Measurements from ENCODE around the gene CADM1. TPM values are rescaled to one million over a fixed set of nuclear protein-coding genes. Genes with fewer than 3 reads are reported as not detected.

Gene CADM1
- total RNA-seq, 2 donors from 2014 or later: 1.4 to 6.1 TPM

DNA sequence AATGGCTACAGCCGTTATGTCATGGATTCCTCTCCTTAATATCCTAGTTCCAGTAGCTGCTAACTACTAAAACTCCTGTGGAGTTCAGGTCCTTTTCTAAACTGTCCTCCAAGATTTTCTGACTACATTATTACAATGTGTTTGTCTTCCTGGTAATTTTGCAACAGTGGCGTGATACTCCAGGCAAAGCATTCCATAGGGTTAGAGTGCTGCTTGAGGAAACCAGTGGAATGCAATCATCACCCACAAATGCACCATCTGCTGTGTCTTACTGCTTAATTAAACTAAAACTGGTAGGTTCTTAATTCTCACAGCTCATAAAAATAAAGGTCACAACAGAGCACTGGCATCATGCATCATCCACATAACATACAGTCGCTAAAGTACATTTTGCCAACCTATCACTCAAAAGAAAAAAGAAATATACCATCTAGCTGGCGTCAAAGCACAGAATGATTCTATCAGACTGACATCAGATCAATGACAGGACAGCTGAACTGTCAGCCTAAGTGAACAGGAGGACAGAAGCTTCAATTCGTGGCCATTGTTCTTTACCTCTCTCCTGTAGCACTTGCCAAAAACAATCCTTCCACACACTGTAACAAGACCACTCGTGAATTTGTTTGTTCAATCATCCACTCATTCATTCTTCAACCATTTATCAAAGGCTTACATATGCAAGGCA is 182.5 kb downstream of the CADM1 start:
- H3K27ac ChIP-seq: no peak overlapping the region
- DNase-seq (ENCODE audit: low spot score) (no peak), ATAC-seq (ENCODE audit: insufficient number of reproducible peaks, low FRiP score, low read depth) (no peak)
- TF ChIP-seq, protein P1, sequence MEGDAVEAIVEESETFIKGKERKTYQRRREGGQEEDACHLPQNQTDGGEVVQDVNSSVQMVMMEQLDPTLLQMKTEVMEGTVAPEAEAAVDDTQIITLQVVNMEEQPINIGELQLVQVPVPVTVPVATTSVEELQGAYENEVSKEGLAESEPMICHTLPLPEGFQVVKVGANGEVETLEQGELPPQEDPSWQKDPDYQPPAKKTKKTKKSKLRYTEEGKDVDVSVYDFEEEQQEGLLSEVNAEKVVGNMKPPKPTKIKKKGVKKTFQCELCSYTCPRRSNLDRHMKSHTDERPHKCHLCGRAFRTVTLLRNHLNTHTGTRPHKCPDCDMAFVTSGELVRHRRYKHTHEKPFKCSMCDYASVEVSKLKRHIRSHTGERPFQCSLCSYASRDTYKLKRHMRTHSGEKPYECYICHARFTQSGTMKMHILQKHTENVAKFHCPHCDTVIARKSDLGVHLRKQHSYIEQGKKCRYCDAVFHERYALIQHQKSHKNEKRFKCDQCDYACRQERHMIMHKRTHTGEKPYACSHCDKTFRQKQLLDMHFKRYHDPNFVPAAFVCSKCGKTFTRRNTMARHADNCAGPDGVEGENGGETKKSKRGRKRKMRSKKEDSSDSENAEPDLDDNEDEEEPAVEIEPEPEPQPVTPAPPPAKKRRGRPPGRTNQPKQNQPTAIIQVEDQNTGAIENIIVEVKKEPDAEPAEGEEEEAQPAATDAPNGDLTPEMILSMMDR (IDR thresholded peaks at IDR 0.05): no peak
- H3K4me1 ChIP-seq (ENCODE audit: control insufficient read depth in 1 of 2, low read depth in 2 of 2): no peaks in the 10 kb centered on the region
- H3K36me3 ChIP-seq: no peaks in the 10 kb centered on the region
- no peak overlapping the region for H3K4me3 ChIP-seq
- H3K9me3 ChIP-seq: no peaks in the 10 kb centered on the region
- no peaks in the 10 kb centered on the region for H3K27me3 ChIP-seq (replicated peaks; ENCODE audit: insufficient read depth)

GRCh38 chr11:115317277-115318185 is 186.7 kb downstream of the CADM1 start:
- no peaks in the 10 kb centered on the region for H3K27me3 ChIP-seq (replicated peaks; ENCODE audit: insufficient read depth)
- DNase-seq (ENCODE audit: low spot score) (no peak), ATAC-seq (ENCODE audit: insufficient number of reproducible peaks, low FRiP score, low read depth) (no peak)
- TF ChIP-seq, protein P1 (IDR thresholded peaks at IDR 0.05): no peak
- no peak overlapping the region for H3K4me3 ChIP-seq
- H3K9me3 ChIP-seq: no peaks in the 10 kb centered on the region
- no peaks in the 10 kb centered on the region for H3K36me3 ChIP-seq
- H3K27ac ChIP-seq: no peak overlapping the region
- H3K4me1 ChIP-seq (ENCODE audit: control insufficient read depth in 1 of 2, low read depth in 2 of 2): no peaks in the 10 kb centered on the region

- Histone ChIP-seq H3K4me1 (ENCODE audit: control insufficient read depth in 1 of 2, low read depth in 2 of 2) (no peaks in the 10 kb centered on the region), H3K4me3 (no peak overlapping the region), H3K27me3 (replicated peaks; ENCODE audit: insufficient read depth) (no peaks in the 10 kb centered on the region), H3K36me3 (no peaks in the 10 kb centered on the region), H3K9me3 (no peaks in the 10 kb centered on the region), H3K27ac (no peak overlapping the region)
- TF ChIP-seq, protein P1 (IDR thresholded peaks at IDR 0.05): no peak
- ATAC-seq (ENCODE audit: insufficient number of reproducible peaks, low FRiP score, low read depth) (no peak), DNase-seq (ENCODE audit: low spot score) (no peak)
Measured at GRCh38 chr11:115316696-115317095, 187.5 kb downstream of the CADM1 start.

DNA sequence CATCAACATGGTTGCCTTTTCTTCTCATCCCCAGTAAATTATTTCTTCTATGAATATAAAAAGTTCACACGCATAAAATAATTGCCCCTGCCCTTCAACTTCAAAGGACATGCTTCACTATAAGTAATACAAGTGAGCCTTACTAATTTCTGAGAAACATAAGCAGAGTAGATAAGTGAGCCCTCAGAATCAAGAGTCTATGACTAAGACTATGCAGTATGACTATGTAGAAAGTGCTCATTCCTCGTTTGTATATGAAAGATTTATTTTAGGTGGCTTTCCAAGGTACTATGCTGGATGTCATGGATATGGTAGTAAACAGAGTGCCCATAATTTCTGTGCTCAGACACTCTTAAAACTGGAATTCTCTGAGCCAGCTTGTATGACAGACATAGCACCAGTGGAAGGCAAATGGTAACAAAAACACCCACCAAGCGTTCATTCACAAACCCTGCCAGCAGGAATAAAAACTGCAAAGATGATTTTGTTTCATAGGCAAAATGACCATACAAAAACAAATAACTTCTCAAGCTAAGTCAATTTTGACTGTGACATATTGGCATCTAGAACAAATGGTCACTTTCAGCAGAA is 189.8 kb downstream of the CADM1 start:
- no peak overlapping the region for H3K4me3 ChIP-seq

More for the DNA sequence above, 189.8 kb downstream of the CADM1 start:
- TF ChIP-seq, protein P1 (IDR thresholded peaks at IDR 0.05): no peak
- ATAC-seq (ENCODE audit: insufficient number of reproducible peaks, low FRiP score, low read depth) (no peak), DNase-seq (ENCODE audit: low spot score) (no peak)
- no peaks in the 10 kb centered on the region for H3K9me3 ChIP-seq
- no peaks in the 10 kb centered on the region for H3K4me1 ChIP-seq (ENCODE audit: control insufficient read depth in 1 of 2, low read depth in 2 of 2)
- no peak overlapping the region for H3K27ac ChIP-seq
- H3K27me3 ChIP-seq (replicated peaks; ENCODE audit: insufficient read depth): no peaks in the 10 kb centered on the region
- no peaks in the 10 kb centered on the region for H3K36me3 ChIP-seq
